T-helper 1 cell treated with Interleukin-12 subunit alpha and Interleukin-12 subunit beta and Interleukin-4 antibody, amounts not matched to agents 30 ng/mL and 1 ng/mL, for 36 hours (primary cell): ENCODE data around the gene BAG1. TPM values are rescaled to one million over a fixed set of nuclear protein-coding genes. Genes with fewer than 3 reads are reported as not detected.

Experiments
- intact Hi-C: fragments of 100-400 bp; cut with micrococcal nuclease; formaldehyde crosslinking; loops from one replicate; pipeline ENCODE4 v1.15.1; 2024
- total RNA-seq: library from RNA; stranded (reverse); gene quantifications from 2 replicates; pipeline ENCODE4 v1.2.3, GENCODE V29; 2022

BAG1 gene
- total RNA-seq, 1 donor from 2014 or later, result 55.4 TPM

DNA sequence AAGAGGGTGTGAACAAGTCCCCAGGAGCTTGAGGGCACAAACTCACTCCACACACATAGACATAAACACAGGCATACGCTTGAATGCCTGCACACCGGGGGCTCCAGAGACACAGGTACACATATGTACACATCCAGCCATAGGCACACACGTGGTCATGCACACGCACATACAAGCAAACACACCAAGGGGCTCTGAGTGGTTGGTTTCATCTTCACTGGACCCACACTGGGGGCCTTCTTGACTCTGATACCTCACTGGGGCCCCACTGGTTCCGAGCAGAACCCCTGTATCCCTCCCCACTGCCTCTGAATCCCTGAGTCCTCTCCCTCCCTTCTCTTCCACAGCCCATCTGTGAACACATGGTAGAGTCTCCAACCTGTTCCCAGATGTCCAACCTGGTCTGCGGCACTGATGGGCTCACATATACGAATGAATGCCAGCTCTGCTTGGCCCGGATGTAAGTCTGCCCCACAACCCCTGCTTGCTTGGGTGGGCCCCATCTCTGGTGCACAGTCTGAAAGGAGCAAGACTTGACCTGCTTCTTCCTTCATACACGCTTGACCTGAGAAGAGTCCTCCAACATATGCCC lies 18.1 kb downstream of the BAG1 start:
- intact Hi-C loops, result no loop called here

DNA sequence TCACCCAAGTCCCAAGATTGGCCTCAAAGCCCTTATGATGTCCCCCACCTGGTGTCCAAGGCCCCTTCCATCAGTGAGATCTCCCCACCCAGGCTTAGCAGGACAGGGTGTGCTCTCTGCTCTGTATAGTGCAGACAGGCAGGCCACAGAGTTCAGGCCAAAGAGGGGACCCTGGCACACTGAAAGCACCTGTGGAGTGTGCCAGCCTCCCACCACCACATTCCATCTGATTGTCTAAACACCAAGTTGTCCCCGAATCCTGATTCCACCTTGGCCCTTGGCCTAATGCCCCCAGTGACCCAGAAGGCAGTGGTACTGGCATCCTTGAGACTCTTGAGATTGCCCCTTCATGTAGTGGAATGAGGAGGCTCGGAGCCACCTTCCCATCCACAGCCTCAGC lies 19.2 kb downstream of the BAG1 start:
- intact Hi-C loops, result no loop called here

DNA sequence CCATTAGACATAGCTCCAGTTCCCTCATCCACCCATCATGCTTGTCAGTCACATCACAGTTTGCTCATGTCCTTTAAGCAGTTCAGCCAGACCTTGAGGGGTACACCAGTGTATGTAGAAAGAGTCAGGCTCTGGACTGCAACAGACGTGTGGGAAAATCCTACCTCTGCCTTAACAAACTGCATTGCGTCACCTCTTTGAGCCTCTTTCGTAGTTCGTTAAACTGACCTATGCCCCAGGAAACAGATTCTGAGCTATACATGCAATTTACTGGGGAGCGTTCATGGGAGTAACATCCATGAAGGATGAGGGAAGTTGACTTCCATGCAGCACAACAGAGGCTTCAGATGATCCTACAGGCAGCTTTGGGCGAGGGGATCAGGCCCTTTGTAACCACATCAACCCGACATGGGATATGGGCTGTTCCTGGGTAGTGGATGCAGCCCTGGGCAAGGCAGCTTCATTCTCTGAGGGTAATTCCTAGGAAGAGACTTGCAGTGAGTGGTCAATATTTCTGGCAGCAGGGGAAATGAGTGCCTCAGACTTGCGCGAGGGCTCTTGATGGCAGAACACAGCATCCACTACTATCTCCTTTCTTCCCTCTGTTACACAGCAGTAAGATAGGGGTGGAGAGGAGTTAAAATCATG lies 20.2 kb downstream of the BAG1 start:
- intact Hi-C loops, result no loop called here

GRCh38 chr9:33242609-33243134 lies 21.8 kb downstream of the BAG1 start:
- intact Hi-C loops, result no loop called here

GRCh38 chr9:33241298-33241697 lies 23.2 kb downstream of the BAG1 start:
- intact Hi-C loops, result no loop called here

DNA sequence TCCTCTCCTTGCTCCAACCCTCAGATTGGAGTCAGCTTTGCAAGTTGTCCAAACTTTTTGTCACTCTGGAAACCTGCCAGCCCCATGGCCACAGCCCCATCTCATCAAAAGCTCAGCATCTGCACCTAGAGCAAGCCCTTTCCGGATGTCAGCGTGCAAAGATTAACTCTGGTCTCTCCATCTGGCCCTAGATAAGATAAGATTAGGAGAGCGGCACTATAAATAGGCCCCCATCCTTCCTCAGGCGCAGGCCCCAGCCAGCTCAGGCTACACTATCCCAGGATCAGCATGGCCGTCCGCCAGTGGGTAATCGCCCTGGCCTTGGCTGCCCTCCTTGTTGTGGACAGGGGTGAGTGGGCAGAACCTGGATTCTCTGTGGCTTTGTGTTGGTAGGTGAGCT lies 24.6 kb downstream of the BAG1 start, which contains the start of gene SPINK4:
SPINK4 (plus strand) TSS at position 247 of the 400 bp plus-strand sequence; CDS start at position 289, 42 bp downstream.
- intact Hi-C loops, result no loop called here

DNA sequence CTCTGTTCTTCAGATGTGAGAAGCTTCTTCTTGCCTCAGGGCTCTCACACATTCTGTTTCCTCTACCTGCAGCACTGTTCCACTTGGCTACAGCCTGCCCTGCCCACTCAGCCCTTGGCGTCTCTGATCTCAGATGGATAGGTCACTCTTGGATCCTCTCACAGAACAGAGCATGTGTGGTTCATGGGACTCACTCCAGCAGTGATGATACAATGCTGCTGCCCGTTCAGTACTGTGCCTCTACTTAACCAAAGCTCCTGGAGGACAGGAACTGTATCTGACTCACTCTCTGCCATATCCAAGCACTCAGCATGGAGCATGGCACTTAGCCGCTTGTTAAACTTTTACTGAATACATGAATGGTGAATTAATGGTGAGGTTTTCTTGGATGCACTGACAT lies 27.9 kb downstream of the BAG1 start:
- intact Hi-C loops, result no loop called here

- intact Hi-C loops, result no loop called here
Measured at GRCh38 chr9:33234511-33235467, 29.7 kb downstream of the BAG1 start.

- intact Hi-C loops, result no loop called here
Measured at GRCh38 chr9:33233626-33234342, 30.7 kb downstream of the BAG1 start.

DNA sequence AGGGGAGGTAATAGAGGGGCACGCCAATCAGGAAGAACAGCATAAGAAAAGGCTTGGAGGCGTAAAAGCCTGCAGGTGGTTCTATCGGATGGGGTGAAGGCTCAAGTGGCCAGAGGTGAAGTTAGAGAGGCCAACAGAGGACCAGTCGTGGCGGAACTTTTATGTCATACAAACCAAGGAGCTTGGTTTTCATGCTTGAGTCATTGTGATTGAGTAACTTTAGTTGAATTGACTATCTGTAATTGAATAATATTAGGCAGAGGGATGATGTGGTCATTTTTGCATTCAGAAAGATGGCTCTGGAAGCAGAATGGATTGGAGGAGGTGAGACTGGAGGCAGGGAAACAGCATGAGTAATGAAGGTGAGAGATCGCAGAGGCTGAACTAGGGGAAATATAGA lies 31.7 kb downstream of the BAG1 start:
- intact Hi-C loops, result no loop called here

DNA sequence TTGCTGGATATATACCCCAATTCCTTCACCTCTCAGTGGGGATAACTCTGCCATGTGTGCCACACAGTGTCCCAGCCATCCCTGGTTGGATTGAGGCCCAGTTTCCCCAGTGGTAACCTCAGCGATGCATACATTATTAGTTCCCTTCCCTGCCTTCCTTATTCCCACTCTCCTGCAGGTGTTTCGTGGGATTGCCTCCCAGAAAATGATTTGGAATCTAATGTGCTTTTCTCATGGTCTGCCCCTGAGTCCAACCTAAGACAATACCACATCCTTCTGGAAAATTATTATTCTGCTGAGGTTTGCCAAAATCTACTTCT lies 32.9 kb downstream of the BAG1 start:
- intact Hi-C loops, result no loop called here

- intact Hi-C loops, result no loop called here
Measured at GRCh38 chr9:33230756-33231622, 33.5 kb downstream of the BAG1 start.

DNA sequence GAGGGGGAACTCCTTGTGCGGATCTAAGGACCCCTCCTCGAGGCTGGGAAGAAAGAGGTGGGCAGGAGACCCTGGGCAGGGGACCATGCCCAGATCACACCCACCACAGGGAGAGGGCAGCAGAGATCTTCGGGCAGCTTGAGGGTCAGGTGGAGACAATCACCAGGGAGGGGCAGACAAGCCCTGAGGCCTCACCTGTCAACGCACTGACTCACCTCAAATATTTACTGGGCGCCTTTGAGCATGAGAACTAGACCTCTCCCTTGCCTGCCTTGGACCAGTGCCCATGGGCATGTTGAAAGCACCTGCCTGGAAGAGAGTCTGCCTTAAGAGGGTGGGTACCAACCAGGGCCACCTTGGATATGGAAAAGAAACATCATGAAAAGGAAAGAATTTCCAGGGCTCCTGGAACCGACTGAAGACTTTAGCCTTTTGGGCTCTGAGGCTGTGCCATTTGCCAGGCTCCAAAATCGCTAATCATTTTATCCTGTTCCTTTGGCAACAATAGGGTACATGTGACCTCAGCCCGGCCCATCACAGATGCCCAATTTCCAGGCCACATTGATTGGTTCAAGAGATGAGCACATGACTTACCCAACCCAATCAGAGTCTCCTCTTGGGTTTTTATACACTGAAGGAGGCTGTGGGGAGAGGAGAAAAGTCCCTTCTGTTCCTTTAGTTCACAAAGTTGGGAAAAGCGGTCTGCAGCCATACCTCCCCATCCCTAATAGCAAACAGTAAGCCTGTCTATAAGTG lies 35.0 kb downstream of the BAG1 start:
- intact Hi-C loops, result loop anchor here (5.0 kb wide), 1 partner anchor 647 kb away; no protein-coding TSS in a partner anchor

DNA sequence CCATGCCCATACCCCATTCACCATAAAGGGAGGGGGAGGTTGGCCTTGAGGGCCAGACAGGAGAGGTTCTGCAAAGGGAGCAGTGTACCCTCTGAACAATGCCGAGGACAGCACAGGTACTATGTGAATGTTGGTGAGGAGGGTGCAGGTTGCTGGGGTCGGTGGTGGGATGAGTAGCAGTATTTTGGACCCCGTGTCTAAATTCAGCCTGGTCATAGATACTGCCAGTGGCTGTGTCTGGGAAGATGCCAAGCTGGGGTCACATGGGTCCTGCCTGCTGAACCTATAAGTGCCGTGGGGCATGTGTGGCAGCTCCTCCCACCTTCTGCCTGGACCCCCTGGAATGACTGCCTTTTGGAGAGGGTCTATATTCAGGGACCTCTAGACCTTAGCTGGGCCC lies 35.9 kb downstream of the BAG1 start:
- intact Hi-C loops, result loop anchor here (5.0 kb wide), 1 partner anchor 646 kb away; no protein-coding TSS in a partner anchor

DNA sequence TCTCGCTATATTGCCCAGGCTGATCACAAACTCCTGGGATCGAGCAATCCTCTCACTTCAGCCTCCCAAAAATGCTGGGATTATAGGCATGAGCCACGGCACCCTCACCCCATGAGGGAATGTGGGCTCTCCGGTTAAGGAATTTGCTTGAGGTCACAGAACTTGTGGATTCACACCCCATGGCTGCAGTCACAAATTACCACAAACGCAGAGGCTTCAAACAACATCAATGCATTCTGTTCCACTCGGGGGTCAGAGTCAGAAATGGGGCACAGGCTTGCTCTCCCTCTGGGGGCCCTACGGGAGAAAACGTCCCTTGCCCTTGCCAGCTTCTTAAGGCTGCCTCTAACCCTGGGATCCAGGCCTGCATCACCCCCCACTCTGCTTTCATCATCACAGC lies 36.8 kb downstream of the BAG1 start:
- intact Hi-C loops, result loop anchor here (5.0 kb wide), 1 partner anchor 645 kb away; no protein-coding TSS in a partner anchor

DNA sequence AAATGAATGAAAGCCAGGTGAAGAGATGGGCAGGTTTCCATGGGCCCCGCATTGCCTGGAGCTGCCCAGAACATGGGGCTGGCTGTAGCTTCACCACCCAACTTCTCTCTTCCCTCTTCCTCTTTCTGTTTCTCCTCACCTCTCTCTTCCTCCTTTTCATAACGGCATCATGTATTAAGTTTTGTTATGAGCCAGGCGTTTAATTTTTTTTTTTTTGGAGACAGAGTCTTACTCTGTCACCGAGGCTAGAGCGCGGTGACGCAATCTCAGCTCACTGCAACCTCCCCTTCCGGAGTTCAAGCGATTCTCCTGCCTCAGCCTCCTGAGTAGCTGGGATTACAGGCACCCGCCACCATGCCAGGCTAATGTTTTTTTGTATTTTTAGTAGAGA lies 37.5 kb downstream of the BAG1 start:
- intact Hi-C loops, result loop anchor here (5.0 kb wide), 1 partner anchor 645 kb away; no protein-coding TSS in a partner anchor

GRCh38 chr9:33225319-33226147 lies 39.0 kb downstream of the BAG1 start:
- intact Hi-C loops, result loop anchor here (1.0 to 5.0 kb wide), 9 partner anchors 39 to 846 kb away; partner anchors contain the start of genes APTX, BAG1, DNAJA1 and SMU1

DNA sequence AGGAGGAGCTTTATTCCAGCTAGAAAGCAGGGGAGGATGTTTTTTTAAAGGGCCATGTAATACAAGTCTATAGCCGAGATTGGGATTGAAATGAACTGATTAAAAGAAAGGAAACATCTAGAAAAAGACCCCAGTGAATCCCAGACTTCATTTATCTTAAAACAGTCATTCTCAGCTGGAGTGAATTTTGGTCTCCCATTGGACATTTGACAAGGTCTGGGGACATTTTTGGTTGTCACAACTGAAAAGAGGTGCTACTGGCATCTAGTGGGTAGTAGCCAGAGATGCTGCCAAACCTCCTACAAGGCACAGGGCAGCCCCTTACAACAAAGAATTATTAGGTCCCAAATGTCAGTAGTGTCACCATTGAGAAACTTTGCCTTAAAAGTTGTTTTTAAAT lies 40.8 kb downstream of the BAG1 start:
- intact Hi-C loops, result loop anchor here (2.0 kb wide), 1 partner anchor 199 kb away; the partner anchor contains the start of gene DNAJA1
